Stimulated activated CD4-positive, alpha-beta T cell treated with anti-CD3 and anti-CD28 coated beads, Interleukin-12 subunit alpha, Interleukin-12 subunit beta, amount 100 ng/mL, for 4 hours (primary cell): ENCODE measurements around the gene HYAL4.
A peak's percentile ranks its signal among the peaks of the same experiment; 100 is the strongest.
"Not testable (repeated sequence)": the region's sequence is repeated elsewhere in the genome, so short reads cannot be mapped to it uniquely, and the experiment has no call there.

Experiments used
- DNase-seq: peaks from one replicate; pipeline ENCODE4 v3.0.0-alpha.2; 2020

HYAL4 gene

GRCh38 chr7:123847868-123848267, 2.9 kb downstream of the HYAL4 start:
- DNase-seq = no peak

GRCh38 chr7:123849855-123850254, 4.9 kb downstream of the HYAL4 start:
- no peak for DNase-seq

GRCh38 chr7:123851404-123851803, 6.4 kb downstream of the HYAL4 start:
- not testable (repeated sequence) for DNase-seq

GRCh38 chr7:123854291-123854690, 9.3 kb downstream of the HYAL4 start:
- DNase-seq = not testable (repeated sequence)

GRCh38 chr7:123856428-123856827, 11.5 kb downstream of the HYAL4 start:
- DNase-seq = not testable (repeated sequence)

- DNase-seq = no peak
Observed at GRCh38 chr7:123860848-123861247, 15.9 kb downstream of the HYAL4 start.

- DNase-seq = no peak
Observed at GRCh38 chr7:123862775-123863174, 17.8 kb downstream of the HYAL4 start.

- no peak for DNase-seq
Observed at GRCh38 chr7:123863461-123863860, 18.5 kb downstream of the HYAL4 start.

- no peak for DNase-seq
Observed at GRCh38 chr7:123864012-123864411, 19.0 kb downstream of the HYAL4 start.

GRCh38 chr7:123864436-123864835, 19.5 kb downstream of the HYAL4 start:
- no peak for DNase-seq

- DNase-seq = no peak
Observed at GRCh38 chr7:123864966-123865365, 20.0 kb downstream of the HYAL4 start.

GRCh38 chr7:123865517-123866117, 20.6 kb downstream of the HYAL4 start:
- DNase-seq = peak; percentile 19

GRCh38 chr7:123867225-123867624, 22.3 kb downstream of the HYAL4 start:
- no peak for DNase-seq

- DNase-seq = peak; percentile 15
Observed at GRCh38 chr7:123871998-123872867, 27.3 kb downstream of the HYAL4 start.

GRCh38 chr7:123872908-123873307, 27.9 kb downstream of the HYAL4 start:
- no peak for DNase-seq

- no peak for DNase-seq
Observed at GRCh38 chr7:123876557-123877256, 31.7 kb downstream of the HYAL4 start.

GRCh38 chr7:123879628-123880027, 34.7 kb downstream of the HYAL4 start:
- DNase-seq = no peak

GRCh38 chr7:123881300-123881699, 36.3 kb downstream of the HYAL4 start:
- DNase-seq = no peak

GRCh38 chr7:123883154-123883553, 38.2 kb downstream of the HYAL4 start:
- no peak for DNase-seq

GRCh38 chr7:123888192-123888591, 43.2 kb downstream of the HYAL4 start:
- DNase-seq = no peak

GRCh38 chr7:123894753-123895152, 49.8 kb downstream of the HYAL4 start:
- DNase-seq = not testable (repeated sequence)

- DNase-seq = no peak
Observed at GRCh38 chr7:123901101-123901500, 56.1 kb downstream of the HYAL4 start.

- no peak for DNase-seq
Observed at GRCh38 chr7:123905714-123906113, 60.7 kb downstream of the HYAL4 start.

- DNase-seq = no peak
Observed at GRCh38 chr7:123916240-123916724, 71.3 kb downstream of the HYAL4 start.
